GM12872 (cell line): ENCODE data around the gene PODN.

Experiments
- CTCF ChIP-seq: IDR thresholded peaks from 3 replicates; pipeline ENCODE4 v1.5.1; 2011; ENCODE audit warnings: low read depth, mild to moderate bottlenecking, low read length, moderate library complexity; ENCODE audit not compliant: insufficient read depth

The PODN gene

GRCh38 chr1:53075761-53076163 is 13.7 kb downstream of the PODN start:
- no peak for TF ChIP-seq CTCF

GRCh38 chr1:53076165-53076564 is 14.2 kb downstream of the PODN start:
- no peak for TF ChIP-seq CTCF

GRCh38 chr1:53076721-53077598 is 14.9 kb downstream of the PODN start:
- no peak for TF ChIP-seq CTCF

- TF ChIP-seq CTCF = no peak
Observed at GRCh38 chr1:53077599-53077965, 15.6 kb downstream of the PODN start.

GRCh38 chr1:53078333-53079101 is 16.5 kb downstream of the PODN start:
- TF ChIP-seq CTCF = no peak

- no peak for TF ChIP-seq CTCF
Observed at GRCh38 chr1:53079251-53079650, 17.2 kb downstream of the PODN start.

GRCh38 chr1:53080041-53080440 is 18.0 kb downstream of the PODN start:
- TF ChIP-seq CTCF = no peak
